ENCODE measurements around the gene RPA1. TPM values are rescaled to one million over a fixed set of nuclear protein-coding genes. Genes with fewer than 3 reads are reported as not detected.

The RPA1 gene
- total RNA-seq, 2 experiments from 2014 or later: 176 to 186 TPM

GRCh38 chr17:1868090-1868489 is 38.3 kb downstream of the RPA1 start:
- Mint-ChIP-seq H3K36me3 (ENCODE audit: low read depth) (peaks cover 43% of the 10 kb centered on the region), H3K4me1 (peaks cover 48% of the 10 kb centered on the region), H3K9me3 (no peaks in the 10 kb centered on the region), H3K27ac (no peak overlapping the region), H3K4me3 (no peak overlapping the region), H3K27me3 (no peaks in the 10 kb centered on the region)
- DNase-seq: no peak
- ChIA-PET CTCF (interaction anchor here (1.0 to 1.1 kb wide), 2 partner anchors 114 to 147 kb away, joined by 3 to 4 read pairs; no protein-coding TSS in a partner anchor), POLR2A (interaction anchor here (1.4 kb wide), 1 partner anchor 151 kb away, joined by 5 read pairs; no protein-coding TSS in a partner anchor)

DNA sequence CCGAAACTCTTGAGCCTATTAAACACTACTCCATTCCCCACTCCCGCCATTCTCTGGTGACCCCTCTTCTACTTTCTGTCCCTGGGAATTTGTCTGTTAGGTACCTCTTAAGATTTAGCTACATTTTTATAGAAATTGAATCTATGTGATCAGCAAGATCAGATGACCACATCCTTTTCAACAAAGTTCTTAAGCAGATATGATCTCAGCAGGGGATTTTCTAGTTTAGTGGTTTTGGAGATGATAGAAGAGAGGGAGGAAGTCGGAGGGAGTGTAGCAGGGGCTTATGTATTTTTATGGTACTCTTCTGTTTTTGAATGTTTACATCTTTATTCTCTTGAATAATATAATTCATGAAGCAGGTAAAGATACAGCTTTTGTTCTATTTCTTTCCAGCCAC is 40.8 kb downstream of the RPA1 start:
- no peak for DNase-seq
- no peaks in the 10 kb centered on the region for H3K9me3 Mint-ChIP-seq
- H3K36me3 Mint-ChIP-seq (ENCODE audit: low read depth): peaks cover 64% of the 10 kb centered on the region
- ChIA-PET POLR2A (interaction anchor here (0.8 to 3.9 kb wide), 11 partner anchors 9 to 529 kb away, joined by 3 to 37 read pairs (median 3); partner anchors contain the start of genes RPA1, SMYD4 and WDR81), CTCF (interaction anchor here (1.7 to 2.9 kb wide), 2 partner anchors 149 to 154 kb away, joined by 4 to 10 read pairs; no protein-coding TSS in a partner anchor)
- H3K27ac Mint-ChIP-seq: peak overlapping the region; percentile 81
- peak overlapping the region; percentile 21 for H3K4me3 Mint-ChIP-seq
- no peaks in the 10 kb centered on the region for H3K27me3 Mint-ChIP-seq
- peaks cover 62% of the 10 kb centered on the region for H3K4me1 Mint-ChIP-seq

DNA sequence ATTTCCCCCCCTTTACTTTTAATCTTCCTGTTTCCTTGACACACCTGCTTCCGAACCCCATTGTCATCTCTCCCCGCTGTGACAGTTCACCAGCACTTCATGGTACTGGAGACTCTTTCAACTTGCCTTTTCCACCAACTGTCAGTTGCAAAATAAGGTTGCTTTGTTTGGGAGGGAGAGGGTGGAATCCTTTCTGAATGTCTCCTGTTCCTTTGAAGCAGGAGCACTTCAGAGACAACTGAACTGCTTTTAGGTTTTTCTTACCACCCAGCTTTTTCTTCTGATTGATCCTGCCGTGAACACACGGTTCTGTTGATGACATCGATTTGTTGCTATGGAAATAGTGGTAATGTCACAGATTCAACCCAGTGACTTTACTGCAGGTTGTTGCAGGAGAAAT is 42.0 kb downstream of the RPA1 start:
- H3K9me3 Mint-ChIP-seq: no peaks in the 10 kb centered on the region
- H3K36me3 Mint-ChIP-seq (ENCODE audit: low read depth): peaks cover 69% of the 10 kb centered on the region
- ChIA-PET POLR2A (interaction anchor here (1.2 to 3.9 kb wide), 4 partner anchors 42 to 158 kb away, joined by 3 to 37 read pairs (median 8); partner anchors contain the start of genes RPA1 and SMYD4), CTCF (interaction anchor here (1.0 to 2.9 kb wide), 2 partner anchors 150 to 222 kb away, joined by 3 to 10 read pairs; partner anchors contain the start of gene RILP)
- no peak for DNase-seq
- H3K4me3 Mint-ChIP-seq: peak overlapping the region; percentile 58
- H3K27me3 Mint-ChIP-seq: no peaks in the 10 kb centered on the region
- H3K27ac Mint-ChIP-seq: peak overlapping the region; percentile 81
- H3K4me1 Mint-ChIP-seq: peaks cover 64% of the 10 kb centered on the region

DNA sequence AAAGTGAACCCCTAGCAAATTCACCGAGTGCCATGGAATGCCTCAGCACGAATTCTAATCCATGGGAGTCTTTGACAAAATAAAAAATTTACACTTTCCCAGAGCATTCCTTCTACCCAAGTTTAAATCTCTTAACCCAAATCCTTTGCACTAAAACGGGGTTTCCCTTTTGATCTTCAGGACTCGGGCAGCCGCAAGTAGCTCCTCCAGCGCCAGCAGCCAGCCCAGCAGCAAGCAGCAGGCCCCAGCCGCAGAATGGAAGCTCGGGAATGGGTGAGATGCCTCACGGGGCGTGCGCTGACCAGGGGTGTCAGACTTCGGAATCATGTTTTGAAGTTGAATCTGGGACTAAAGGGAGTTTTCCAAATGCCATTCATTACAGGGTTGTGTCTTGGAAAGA is 42.4 kb downstream of the RPA1 start:
- Mint-ChIP-seq H3K27ac (peak overlapping the region; percentile 81), H3K4me1 (peaks cover 68% of the 10 kb centered on the region), H3K9me3 (no peaks in the 10 kb centered on the region), H3K27me3 (no peaks in the 10 kb centered on the region), H3K4me3 (no peak overlapping the region), H3K36me3 (ENCODE audit: low read depth) (peaks cover 69% of the 10 kb centered on the region)
- no peak for DNase-seq
- ChIA-PET POLR2A (interaction anchor here (2.9 to 3.9 kb wide), 2 partner anchors 42 to 155 kb away, joined by 13 to 37 read pairs; partner anchors contain the start of genes RPA1 and SMYD4), CTCF (interaction anchor here (1.0 kb wide), 1 partner anchor 223 kb away, joined by 3 read pairs; the partner anchor contains the start of gene RILP)

DNA sequence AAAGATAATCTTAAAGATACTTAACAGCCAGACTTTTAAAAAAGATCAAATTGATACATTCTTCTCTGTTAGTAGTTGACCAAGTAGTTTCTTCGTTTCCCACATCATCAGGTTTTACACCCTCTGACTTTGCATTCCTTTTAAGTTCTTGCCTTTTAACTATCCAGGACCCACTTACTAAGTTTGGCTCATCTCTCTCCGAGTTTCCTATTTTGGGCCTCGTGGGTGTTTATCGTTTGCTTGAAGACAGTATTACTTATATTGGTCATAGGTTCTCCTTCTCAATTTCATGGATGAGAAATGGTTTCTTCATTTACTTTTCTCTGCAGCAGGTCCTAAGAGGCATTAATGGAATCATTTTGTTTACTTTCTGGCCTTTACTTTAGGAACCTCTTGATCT is 43.2 kb downstream of the RPA1 start:
- H3K36me3 Mint-ChIP-seq (ENCODE audit: low read depth): peaks cover 67% of the 10 kb centered on the region
- H3K27me3 Mint-ChIP-seq: no peaks in the 10 kb centered on the region
- H3K27ac Mint-ChIP-seq: peak overlapping the region; percentile 81
- ChIA-PET POLR2A (no interaction called here), CTCF (no interaction called here)
- no peak for DNase-seq
- H3K4me3 Mint-ChIP-seq: peak overlapping the region; percentile 33
- H3K9me3 Mint-ChIP-seq: no peaks in the 10 kb centered on the region
- H3K4me1 Mint-ChIP-seq: peaks cover 74% of the 10 kb centered on the region

- Mint-ChIP-seq H3K27me3 (no peaks in the 10 kb centered on the region), H3K9me3 (no peaks in the 10 kb centered on the region), H3K27ac (peak overlapping the region; percentile 81), H3K36me3 (ENCODE audit: low read depth) (peaks cover 67% of the 10 kb centered on the region), H3K4me3 (peak overlapping the region; percentile 33), H3K4me1 (peaks cover 74% of the 10 kb centered on the region)
- POLR2A ChIA-PET: interaction anchor here (0.9 to 1.4 kb wide), 2 partner anchors 36 to 50 kb away, joined by 3 read pairs; no protein-coding TSS in a partner anchor
- CTCF ChIA-PET: interaction anchor here (1.3 kb wide), 1 partner anchor 8 kb away, joined by 6 read pairs; no protein-coding TSS in a partner anchor
- no peak for DNase-seq
These were observed 43.6 kb downstream of the RPA1 start for GRCh38 chr17:1873418-1873817.

DNA sequence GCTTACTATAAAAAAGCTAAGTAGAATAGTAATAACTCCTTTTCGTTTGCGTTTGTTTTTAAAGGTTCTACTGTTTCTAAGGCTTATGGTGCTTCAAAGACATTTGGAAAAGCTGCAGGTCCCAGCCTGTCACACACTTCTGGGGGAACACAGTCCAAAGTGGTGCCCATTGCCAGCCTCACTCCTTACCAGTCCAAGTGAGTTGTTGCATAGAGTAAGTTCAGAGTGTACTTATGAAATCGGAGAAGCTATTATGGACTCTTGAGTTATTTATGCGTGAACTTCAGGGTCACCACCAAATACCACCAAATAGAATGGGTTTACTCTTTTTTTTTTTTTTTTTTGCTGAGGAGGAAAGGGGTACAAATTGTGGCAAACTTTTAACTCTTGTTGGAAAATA is 45.8 kb downstream of the RPA1 start:
- Mint-ChIP-seq H3K4me3 (no peak overlapping the region), H3K27ac (no peak overlapping the region), H3K36me3 (ENCODE audit: low read depth) (peaks cover 78% of the 10 kb centered on the region), H3K27me3 (no peaks in the 10 kb centered on the region), H3K4me1 (peaks cover 59% of the 10 kb centered on the region), H3K9me3 (no peaks in the 10 kb centered on the region)
- no peak for DNase-seq
- ChIA-PET CTCF (interaction anchor here (0.7 to 0.9 kb wide), 2 partner anchors 33 to 172 kb away, joined by 3 read pairs; no protein-coding TSS in a partner anchor), POLR2A (interaction anchor here (0.8 kb wide), 1 partner anchor 20 kb away, joined by 3 read pairs; no protein-coding TSS in a partner anchor)

DNA sequence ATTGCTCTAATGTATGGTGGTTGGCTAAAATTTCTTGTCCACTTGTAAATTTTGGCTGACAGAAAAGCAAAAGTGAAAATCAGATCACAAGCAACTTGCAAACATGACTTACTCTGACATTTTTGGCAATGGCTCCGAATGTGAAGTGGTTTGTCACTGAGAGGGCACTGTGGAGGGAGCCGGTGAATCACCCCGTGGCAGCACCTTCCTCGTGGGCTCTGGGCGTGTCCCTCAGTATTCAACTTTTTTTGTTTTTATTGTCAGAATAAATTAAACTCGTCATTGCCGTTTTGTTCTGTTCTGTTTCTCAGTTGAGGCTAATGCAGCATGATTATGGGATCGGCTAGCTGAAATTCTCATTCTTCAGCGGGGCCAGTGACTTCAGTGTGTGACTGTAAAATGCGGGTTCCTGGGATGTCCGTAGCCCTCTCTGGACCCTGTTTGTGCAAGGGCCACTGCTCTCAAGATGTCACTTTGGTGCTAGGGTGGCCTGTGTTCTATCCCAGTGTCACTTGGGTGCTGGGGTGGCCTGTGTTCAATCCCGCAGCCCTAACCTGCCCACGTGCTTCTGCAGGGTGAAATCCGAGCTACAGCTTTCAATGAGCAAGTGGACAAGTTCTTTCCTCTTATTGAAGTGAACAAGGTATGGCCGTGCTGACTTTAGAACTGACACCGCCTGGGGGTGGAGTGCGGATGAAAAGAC is 48.8 kb downstream of the RPA1 start:
- no peak overlapping the region for H3K27ac Mint-ChIP-seq
- H3K36me3 Mint-ChIP-seq (ENCODE audit: low read depth): peaks cover 74% of the 10 kb centered on the region
- no peak overlapping the region for H3K4me3 Mint-ChIP-seq
- H3K27me3 Mint-ChIP-seq: no peaks in the 10 kb centered on the region
- peaks cover 29% of the 10 kb centered on the region for H3K4me1 Mint-ChIP-seq
- ChIA-PET CTCF (interaction anchor here (0.6 kb wide), 1 partner anchor 474 kb away, joined by 4 read pairs; no protein-coding TSS in a partner anchor), POLR2A (interaction anchor here (1.4 kb wide), 1 partner anchor 9 kb away, joined by 3 read pairs; no protein-coding TSS in a partner anchor)
- no peak for DNase-seq
- no peaks in the 10 kb centered on the region for H3K9me3 Mint-ChIP-seq

- H3K9me3 Mint-ChIP-seq: no peaks in the 10 kb centered on the region
- H3K27ac Mint-ChIP-seq: no peak overlapping the region
- ChIA-PET POLR2A (interaction anchor here (1.2 to 1.5 kb wide), 2 partner anchors 8 to 164 kb away, joined by 3 read pairs; no protein-coding TSS in a partner anchor), CTCF (interaction anchor here (1.2 to 2.2 kb wide), 4 partner anchors 12 to 364 kb away, joined by 3 to 6 read pairs (median 4); no protein-coding TSS in a partner anchor)
- no peak for DNase-seq
- peaks cover 14% of the 10 kb centered on the region for H3K4me1 Mint-ChIP-seq
- H3K36me3 Mint-ChIP-seq (ENCODE audit: low read depth): peaks cover 77% of the 10 kb centered on the region
- no peak overlapping the region for H3K4me3 Mint-ChIP-seq
- no peaks in the 10 kb centered on the region for H3K27me3 Mint-ChIP-seq
These were observed 51.2 kb downstream of the RPA1 start for GRCh38 chr17:1880851-1881630.

DNA sequence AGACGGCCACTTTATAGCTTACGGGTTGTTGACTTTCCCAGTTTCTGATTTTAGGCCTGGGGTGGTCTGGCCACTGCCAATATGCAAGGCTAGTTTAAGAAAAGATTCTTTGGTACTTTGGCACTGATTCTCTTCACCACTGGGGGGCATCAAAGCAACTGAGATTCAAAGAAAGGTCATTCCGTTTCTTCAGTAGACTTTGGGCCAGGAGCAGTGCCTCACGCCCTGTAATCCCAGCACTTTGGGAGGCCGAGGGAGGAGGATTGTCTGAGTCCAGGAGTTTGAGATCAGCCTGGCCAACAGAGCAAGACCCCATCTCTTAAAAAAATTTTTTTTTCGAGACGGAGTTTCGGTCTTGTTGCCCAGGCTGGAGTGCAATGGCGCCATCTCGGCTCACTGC is 53.0 kb downstream of the RPA1 start:
- peaks cover under 1% of the 10 kb centered on the region for H3K4me1 Mint-ChIP-seq
- CTCF ChIA-PET: interaction anchor here (0.9 to 2.2 kb wide), 7 partner anchors 17 to 362 kb away, joined by 3 to 6 read pairs (median 4); no protein-coding TSS in a partner anchor

DNA sequence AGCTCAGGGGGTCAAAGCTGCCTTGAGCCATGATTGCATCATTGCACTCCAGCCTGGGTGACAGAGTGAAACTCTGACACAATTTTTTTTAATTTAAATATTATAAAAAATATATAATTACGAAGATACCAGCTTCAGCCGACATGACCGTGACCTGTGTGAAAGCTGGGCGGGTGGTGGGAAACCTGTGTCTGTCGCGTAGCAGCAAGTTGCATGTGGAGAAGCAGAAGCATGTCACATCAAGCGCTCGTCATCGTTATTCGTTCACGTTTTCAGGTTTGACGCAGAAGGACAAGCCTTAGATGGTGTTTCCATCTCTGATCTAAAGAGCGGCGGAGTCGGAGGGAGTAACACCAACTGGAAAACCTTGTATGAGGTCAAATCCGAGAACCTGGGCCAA is 53.7 kb downstream of the RPA1 start:
- H3K36me3 Mint-ChIP-seq (ENCODE audit: low read depth): peaks cover 69% of the 10 kb centered on the region
- H3K27ac Mint-ChIP-seq: no peak overlapping the region
- no peak overlapping the region for H3K4me3 Mint-ChIP-seq

More for the DNA sequence above, 53.0 kb downstream of the RPA1 start:
- Mint-ChIP-seq H3K27me3 (no peaks in the 10 kb centered on the region), H3K4me3 (no peak overlapping the region), H3K9me3 (no peaks in the 10 kb centered on the region), H3K27ac (no peak overlapping the region), H3K36me3 (ENCODE audit: low read depth) (peaks cover 67% of the 10 kb centered on the region)
- POLR2A ChIA-PET: interaction anchor here (1.5 kb wide), 1 partner anchor 371 kb away, joined by 3 read pairs; no protein-coding TSS in a partner anchor
- DNase-seq: peak; percentile 31

GRCh38 chr17:1888741-1889140 is 58.9 kb downstream of the RPA1 start:
- H3K9me3 Mint-ChIP-seq: no peaks in the 10 kb centered on the region
- no peak overlapping the region for H3K27ac Mint-ChIP-seq
- no peak for DNase-seq
- ChIA-PET POLR2A (interaction anchor here (0.8 kb wide), 1 partner anchor 9 kb away, joined by 3 read pairs; no protein-coding TSS in a partner anchor), CTCF (interaction anchor here (1.0 kb wide), 1 partner anchor 23 kb away, joined by 3 read pairs; no protein-coding TSS in a partner anchor)
- peaks cover 67% of the 10 kb centered on the region for H3K36me3 Mint-ChIP-seq (ENCODE audit: low read depth)
- no peak overlapping the region for H3K4me3 Mint-ChIP-seq
- no peaks in the 10 kb centered on the region for H3K27me3 Mint-ChIP-seq
- peaks cover 8% of the 10 kb centered on the region for H3K4me1 Mint-ChIP-seq

More for the DNA sequence above, 53.7 kb downstream of the RPA1 start:
- ChIA-PET POLR2A (interaction anchor here (1.5 kb wide), 1 partner anchor 370 kb away, joined by 3 read pairs; no protein-coding TSS in a partner anchor), CTCF (interaction anchor here (0.9 to 2.0 kb wide), 5 partner anchors 9 to 361 kb away, joined by 3 to 6 read pairs (median 4); no protein-coding TSS in a partner anchor)
- Mint-ChIP-seq H3K9me3 (no peaks in the 10 kb centered on the region), H3K4me1 (no peaks in the 10 kb centered on the region), H3K27me3 (no peaks in the 10 kb centered on the region)
- DNase-seq: no peak
